GM13977 (cell line): ENCODE results near the gene SOCS1.
"Not testable (repeated sequence)": the region's sequence is repeated elsewhere in the genome, so short reads cannot be mapped to it uniquely, and the experiment has no call there.

Source experiments
- DNase-seq: peaks from one replicate; pipeline ENCODE4 v3.0.0; 2012; ENCODE audit warnings: low spot score
- CTCF ChIP-seq: IDR thresholded peaks from 2 replicates; pipeline ENCODE4 v1.5.1; 2012; ENCODE audit warnings: mild to moderate bottlenecking, control low read depth; ENCODE audit not compliant: insufficient read depth; ENCODE audit errors: extremely low read depth, missing control alignments
- in situ Hi-C: fragments of 300-500 bp; cut with MboI; formaldehyde crosslinking; loops from one replicate; pipeline ENCODE4 v1.12.0; 2022; ENCODE audit warnings: low sequenced_read_pairs, low pct_unique_long_range_greater_than_20kb, mixed read lengths, inconsistent platforms; ENCODE audit not compliant: unreplicated experiment

SOCS1 gene

GRCh38 chr16:11299865-11300559 lies 44.0 kb upstream of the SOCS1 start:
- in situ Hi-C loops = no loop called here
- no peak for TF ChIP-seq CTCF
- DNase-seq = no peak

GRCh38 chr16:11298950-11299547 lies 43.0 kb upstream of the SOCS1 start:
- peak; percentile 46 for DNase-seq
- in situ Hi-C loops = not testable (repeated sequence)

- DNase-seq = no peak
- no peak for TF ChIP-seq CTCF
- in situ Hi-C loops = no loop called here
Measured at GRCh38 chr16:11298143-11298900, 42.3 kb upstream of the SOCS1 start.

- peak; percentile 17 for TF ChIP-seq CTCF
- in situ Hi-C loops = no loop called here
- DNase-seq = peak; percentile 67
Measured at GRCh38 chr16:11297492-11298142, 41.6 kb upstream of the SOCS1 start.

GRCh38 chr16:11296706-11297491 lies 40.9 kb upstream of the SOCS1 start:
- in situ Hi-C loops = no loop called here
- no peak for TF ChIP-seq CTCF
- DNase-seq = no peak

GRCh38 chr16:11296351-11296705 lies 40.3 kb upstream of the SOCS1 start:
- DNase-seq = no peak
- no peak for TF ChIP-seq CTCF
- in situ Hi-C loops = no loop called here
